ENCODE results near the gene EPB41L2. TPM values are rescaled to one million over a fixed set of nuclear protein-coding genes. Genes with fewer than 3 reads are reported as not detected.
A peak's percentile ranks its signal among the peaks of the same experiment; 100 is the strongest.

Gene EPB41L2
- total RNA-seq, 1 experiment from 2014 or later = 22.5 TPM

DNA sequence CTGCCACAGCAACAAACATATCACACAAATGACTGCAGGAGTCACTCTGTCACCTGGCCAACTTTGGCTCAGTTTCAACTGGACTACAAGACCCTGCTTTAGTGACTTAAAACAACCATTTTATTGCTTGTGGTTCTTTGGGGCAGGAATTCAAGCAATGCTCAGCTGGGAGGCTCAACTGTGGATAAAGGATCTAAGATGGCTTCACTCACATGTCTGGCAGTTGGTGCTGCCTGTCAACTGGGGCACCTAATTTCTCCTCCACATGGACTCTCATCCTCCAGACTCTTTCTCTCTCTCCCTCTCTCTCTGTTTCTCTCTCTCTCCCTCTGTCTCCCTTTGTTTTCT lies 2.8 kb upstream of the EPB41L2 start:
- ChIA-PET CTCF (interaction anchor here (0.9 to 1.0 kb wide), 2 partner anchors 99 to 194 kb away, joined by 3 read pairs; no protein-coding TSS in a partner anchor), POLR2A (no interaction called here)
- no TSS peak for BruUV-seq (replicated peaks)
- Mint-ChIP-seq H3K4me1 (ENCODE audit: insufficient read depth, unreplicated experiment) (peaks cover 17% of the 10 kb centered on the region), H3K9me3 (ENCODE audit: unreplicated experiment) (no peaks in the 10 kb centered on the region), H3K4me3 (ENCODE audit: unreplicated experiment) (no peak overlapping the region), H3K27ac (ENCODE audit: low read depth, unreplicated experiment) (no peak overlapping the region), H3K36me3 (ENCODE audit: insufficient read depth, unreplicated experiment) (no peaks in the 10 kb centered on the region), H3K27me3 (ENCODE audit: insufficient read depth, unreplicated experiment) (no peaks in the 10 kb centered on the region)
- TF ChIP-seq, protein P1, sequence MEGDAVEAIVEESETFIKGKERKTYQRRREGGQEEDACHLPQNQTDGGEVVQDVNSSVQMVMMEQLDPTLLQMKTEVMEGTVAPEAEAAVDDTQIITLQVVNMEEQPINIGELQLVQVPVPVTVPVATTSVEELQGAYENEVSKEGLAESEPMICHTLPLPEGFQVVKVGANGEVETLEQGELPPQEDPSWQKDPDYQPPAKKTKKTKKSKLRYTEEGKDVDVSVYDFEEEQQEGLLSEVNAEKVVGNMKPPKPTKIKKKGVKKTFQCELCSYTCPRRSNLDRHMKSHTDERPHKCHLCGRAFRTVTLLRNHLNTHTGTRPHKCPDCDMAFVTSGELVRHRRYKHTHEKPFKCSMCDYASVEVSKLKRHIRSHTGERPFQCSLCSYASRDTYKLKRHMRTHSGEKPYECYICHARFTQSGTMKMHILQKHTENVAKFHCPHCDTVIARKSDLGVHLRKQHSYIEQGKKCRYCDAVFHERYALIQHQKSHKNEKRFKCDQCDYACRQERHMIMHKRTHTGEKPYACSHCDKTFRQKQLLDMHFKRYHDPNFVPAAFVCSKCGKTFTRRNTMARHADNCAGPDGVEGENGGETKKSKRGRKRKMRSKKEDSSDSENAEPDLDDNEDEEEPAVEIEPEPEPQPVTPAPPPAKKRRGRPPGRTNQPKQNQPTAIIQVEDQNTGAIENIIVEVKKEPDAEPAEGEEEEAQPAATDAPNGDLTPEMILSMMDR (IDR thresholded peaks at IDR 0.05; ENCODE audit: unreplicated experiment) = no peak
- intact Hi-C loops (cut with micrococcal nuclease) = no loop called here
- DNase-seq (ENCODE audit: unreplicated experiment) = no peak

DNA sequence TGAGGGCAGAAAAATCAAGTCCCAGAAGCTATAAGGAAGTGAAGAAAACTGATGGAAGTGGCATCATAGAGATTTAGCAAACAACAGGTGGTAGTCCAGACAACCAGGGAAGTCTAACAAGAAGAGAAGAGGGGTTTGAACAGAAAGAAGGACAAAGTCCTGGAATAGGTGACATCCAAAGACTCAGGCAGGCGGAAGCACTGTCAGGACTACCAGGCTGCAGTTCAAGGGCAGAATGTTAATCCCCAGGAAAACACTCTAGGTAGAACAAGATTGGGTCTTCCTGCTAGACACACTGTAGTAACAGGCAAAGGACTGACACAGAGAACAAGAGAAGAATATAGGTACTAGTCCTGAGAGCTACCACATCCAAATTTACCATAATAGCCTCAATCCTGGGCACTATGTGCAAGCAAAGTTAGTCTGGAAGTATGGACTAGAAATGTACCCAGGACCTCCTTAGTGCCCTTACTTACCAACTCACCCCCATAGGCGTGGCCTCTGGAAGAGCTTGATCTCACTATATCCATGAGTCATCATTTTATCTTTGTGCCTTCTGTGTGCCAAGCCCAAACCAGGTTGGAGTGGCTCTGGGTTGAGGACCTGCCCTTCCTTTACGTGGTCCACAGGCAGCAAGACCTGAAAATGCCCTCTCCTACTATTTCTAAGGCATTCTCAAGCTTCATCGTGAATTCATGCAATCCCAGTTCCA lies 2.2 kb upstream of the EPB41L2 start:
- Mint-ChIP-seq H3K27ac (ENCODE audit: low read depth, unreplicated experiment) (no peak overlapping the region), H3K9me3 (ENCODE audit: unreplicated experiment) (no peaks in the 10 kb centered on the region), H3K4me1 (ENCODE audit: insufficient read depth, unreplicated experiment) (peaks cover 17% of the 10 kb centered on the region), H3K4me3 (ENCODE audit: unreplicated experiment) (no peak overlapping the region), H3K36me3 (ENCODE audit: insufficient read depth, unreplicated experiment) (no peaks in the 10 kb centered on the region), H3K27me3 (ENCODE audit: insufficient read depth, unreplicated experiment) (no peaks in the 10 kb centered on the region)
- BruUV-seq (replicated peaks) = no TSS peak
- ChIA-PET CTCF (interaction anchor here (0.6 to 1.6 kb wide), 6 partner anchors 69 to 467 kb away, joined by 3 to 9 read pairs (median 4); no protein-coding TSS in a partner anchor), POLR2A (interaction anchor here (1.3 kb wide), 1 partner anchor 10 kb away, joined by 3 read pairs; no protein-coding TSS in a partner anchor)
- intact Hi-C loops (cut with micrococcal nuclease) = no loop called here
- DNase-seq (ENCODE audit: unreplicated experiment) = peak; percentile 31
- TF ChIP-seq, protein P1 (IDR thresholded peaks at IDR 0.05; ENCODE audit: unreplicated experiment) = no peak

DNA sequence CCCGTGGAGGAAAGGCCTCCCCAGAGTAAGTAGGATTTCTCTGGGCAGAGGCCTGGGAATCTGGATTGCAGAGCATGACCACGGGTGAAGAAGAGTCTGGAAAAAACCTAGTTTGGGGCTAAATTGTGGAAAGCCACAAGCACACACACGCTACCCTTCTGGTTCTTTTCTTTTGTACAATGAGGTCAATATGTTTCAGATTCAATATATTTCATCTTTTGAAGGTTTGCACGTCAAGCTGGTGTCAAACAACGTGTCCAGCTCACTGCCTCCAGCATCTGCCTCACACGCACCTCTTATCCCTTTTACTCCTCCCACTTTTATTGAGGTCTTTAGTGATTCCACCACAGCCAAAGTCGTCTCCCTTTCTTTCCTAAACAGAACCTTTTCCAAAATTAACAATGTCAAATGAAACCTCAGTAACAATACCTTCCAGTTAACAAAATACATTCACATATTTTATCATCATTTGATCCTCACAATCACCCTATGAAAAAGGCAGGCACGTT lies 773 bp upstream of the EPB41L2 start:
- no peaks in the 10 kb centered on the region for H3K27me3 Mint-ChIP-seq (ENCODE audit: insufficient read depth, unreplicated experiment)
- peak overlapping the region; percentile 84 for H3K4me3 Mint-ChIP-seq (ENCODE audit: unreplicated experiment)
- intact Hi-C loops (cut with micrococcal nuclease) = loop anchor here (1.0 to 5.0 kb wide), 2 partner anchors 168 to 177 kb away; no protein-coding TSS in a partner anchor
- DNase-seq (ENCODE audit: unreplicated experiment) = no peak
- H3K36me3 Mint-ChIP-seq (ENCODE audit: insufficient read depth, unreplicated experiment) = no peaks in the 10 kb centered on the region
- TF ChIP-seq, protein P1 (IDR thresholded peaks at IDR 0.05; ENCODE audit: unreplicated experiment) = no peak
- no peaks in the 10 kb centered on the region for H3K9me3 Mint-ChIP-seq (ENCODE audit: unreplicated experiment)
- H3K27ac Mint-ChIP-seq (ENCODE audit: low read depth, unreplicated experiment) = peak overlapping the region; percentile 69
- ChIA-PET CTCF (interaction anchor here (0.7 to 1.6 kb wide), 4 partner anchors 11 to 178 kb away, joined by 3 to 9 read pairs (median 4); no protein-coding TSS in a partner anchor), POLR2A (interaction anchor here (0.7 to 1.6 kb wide), 6 partner anchors 9 to 41 kb away, joined by 3 to 5 read pairs (median 3); no protein-coding TSS in a partner anchor)
- BruUV-seq (replicated peaks) = no TSS peak
- H3K4me1 Mint-ChIP-seq (ENCODE audit: insufficient read depth, unreplicated experiment) = peaks cover 17% of the 10 kb centered on the region

DNA sequence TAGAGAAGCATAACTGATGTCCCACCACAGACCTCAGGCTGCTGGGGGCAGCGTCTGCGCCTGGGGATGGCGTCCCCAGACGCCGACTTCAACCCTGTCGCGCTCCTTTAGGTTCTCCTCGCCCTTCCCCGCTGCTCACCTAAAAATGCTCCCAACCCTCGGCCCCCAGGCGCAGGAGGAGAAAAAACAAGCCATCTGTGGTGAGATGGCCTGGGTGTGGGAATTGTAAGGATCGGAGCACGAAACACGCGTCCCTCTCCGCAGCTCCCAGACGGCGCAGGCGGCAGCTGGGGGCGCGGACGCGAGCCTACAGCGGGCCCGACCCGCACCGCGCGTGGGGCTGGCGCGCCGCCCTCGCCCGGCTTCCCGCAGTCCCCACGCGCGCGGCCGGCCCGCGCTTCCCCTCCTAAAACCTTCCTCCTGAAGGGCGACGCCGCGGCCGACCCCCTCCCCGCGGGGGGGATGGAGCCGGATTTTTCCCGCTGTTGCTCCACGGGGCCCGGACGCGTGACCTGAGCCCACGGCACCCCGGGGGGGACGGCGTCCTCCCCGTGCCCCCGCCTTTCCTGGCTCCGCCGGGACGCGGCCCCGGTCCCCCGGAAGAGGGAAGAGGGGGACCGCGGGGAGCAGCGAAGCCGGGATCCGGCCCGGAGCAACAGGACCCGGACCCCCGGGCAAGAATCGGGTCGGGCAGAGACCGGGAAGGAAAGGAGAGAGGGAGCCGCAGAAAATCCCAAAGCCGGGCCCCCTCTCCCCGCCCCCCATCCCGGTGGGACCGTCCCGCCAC lies 611 bp downstream of the EPB41L2 start:
- ChIA-PET CTCF (interaction anchor here (1.0 to 1.3 kb wide), 2 partner anchors 9 to 79 kb away, joined by 3 to 4 read pairs; no protein-coding TSS in a partner anchor), POLR2A (interaction anchor here (0.6 to 1.0 kb wide), 4 partner anchors 12 to 890 kb away, joined by 3 read pairs; no protein-coding TSS in a partner anchor)
- Mint-ChIP-seq H3K4me3 (ENCODE audit: unreplicated experiment) (peak overlapping the region; percentile 84), H3K36me3 (ENCODE audit: insufficient read depth, unreplicated experiment) (no peaks in the 10 kb centered on the region), H3K9me3 (ENCODE audit: unreplicated experiment) (peaks cover 1% of the 10 kb centered on the region), H3K4me1 (ENCODE audit: insufficient read depth, unreplicated experiment) (peaks cover 17% of the 10 kb centered on the region), H3K27me3 (ENCODE audit: insufficient read depth, unreplicated experiment) (no peaks in the 10 kb centered on the region), H3K27ac (ENCODE audit: low read depth, unreplicated experiment) (peak overlapping the region; percentile 69)
- DNase-seq (ENCODE audit: unreplicated experiment) = peak; percentile 13
- intact Hi-C loops (cut with micrococcal nuclease) = loop anchor here (1.0 to 5.0 kb wide), 2 partner anchors 166 to 175 kb away; no protein-coding TSS in a partner anchor
- TF ChIP-seq, protein P1 (IDR thresholded peaks at IDR 0.05; ENCODE audit: unreplicated experiment) = no peak
- BruUV-seq (replicated peaks) = no TSS peak
